Measurements from ENCODE around the gene PTPRG. TPM values are rescaled to one million over a fixed set of nuclear protein-coding genes. Genes with fewer than 3 reads are reported as not detected.

Gene PTPRG
- total RNA-seq, 6 experiments from 2014 or later = 29.4 to 34.7 (median 32.7) TPM

DNA sequence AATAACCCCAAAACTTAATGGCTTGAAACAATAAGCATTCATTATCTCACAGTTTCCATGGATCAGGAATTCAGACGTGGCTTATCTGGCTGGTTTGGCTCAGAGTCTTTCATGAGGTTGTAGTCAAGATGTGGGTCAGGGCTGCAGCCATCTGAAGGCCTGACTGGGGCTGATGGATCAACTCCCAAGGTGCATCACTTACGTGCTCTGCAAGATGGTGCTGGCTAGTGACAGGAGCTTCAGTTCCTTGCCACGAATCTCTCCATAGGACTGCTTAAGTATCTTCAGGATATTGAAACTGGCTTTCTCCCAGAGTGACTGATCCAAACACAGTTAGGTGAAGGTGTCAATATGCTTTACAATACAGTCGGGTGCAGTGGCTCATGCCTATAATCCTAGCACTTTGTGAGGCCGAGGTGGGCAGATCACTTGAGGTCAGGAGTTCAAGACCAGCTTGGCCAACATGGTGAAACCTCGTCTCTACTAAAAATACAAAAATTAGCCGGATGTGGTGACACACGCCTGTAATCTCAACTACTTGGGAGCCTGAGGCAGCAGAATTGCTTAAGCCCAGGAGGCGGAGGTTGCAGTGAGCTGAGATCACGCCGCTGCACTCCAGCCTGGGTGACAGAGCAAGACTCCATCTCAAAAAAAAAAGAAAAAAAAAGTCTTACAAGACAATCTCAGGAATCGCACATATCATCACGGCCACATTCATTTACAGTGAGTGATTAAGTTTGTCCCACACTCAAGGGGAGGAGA is 28.5 kb upstream of the PTPRG start:
- Mint-ChIP-seq H3K4me1 (ENCODE audit: low read depth) (peaks cover 9% of the 10 kb centered on the region; the same call in 1 of the 2 replicates), H3K36me3 (ENCODE audit: low read depth) (no peaks in the 10 kb centered on the region), H3K27ac (no peak overlapping the region), H3K4me3 (no peak overlapping the region), H3K27me3 (ENCODE audit: insufficient read depth) (peaks cover 4% of the 10 kb centered on the region), H3K9me3 (no peaks in the 10 kb centered on the region)
- DNase-seq = no peak
- TF ChIP-seq, protein P1, sequence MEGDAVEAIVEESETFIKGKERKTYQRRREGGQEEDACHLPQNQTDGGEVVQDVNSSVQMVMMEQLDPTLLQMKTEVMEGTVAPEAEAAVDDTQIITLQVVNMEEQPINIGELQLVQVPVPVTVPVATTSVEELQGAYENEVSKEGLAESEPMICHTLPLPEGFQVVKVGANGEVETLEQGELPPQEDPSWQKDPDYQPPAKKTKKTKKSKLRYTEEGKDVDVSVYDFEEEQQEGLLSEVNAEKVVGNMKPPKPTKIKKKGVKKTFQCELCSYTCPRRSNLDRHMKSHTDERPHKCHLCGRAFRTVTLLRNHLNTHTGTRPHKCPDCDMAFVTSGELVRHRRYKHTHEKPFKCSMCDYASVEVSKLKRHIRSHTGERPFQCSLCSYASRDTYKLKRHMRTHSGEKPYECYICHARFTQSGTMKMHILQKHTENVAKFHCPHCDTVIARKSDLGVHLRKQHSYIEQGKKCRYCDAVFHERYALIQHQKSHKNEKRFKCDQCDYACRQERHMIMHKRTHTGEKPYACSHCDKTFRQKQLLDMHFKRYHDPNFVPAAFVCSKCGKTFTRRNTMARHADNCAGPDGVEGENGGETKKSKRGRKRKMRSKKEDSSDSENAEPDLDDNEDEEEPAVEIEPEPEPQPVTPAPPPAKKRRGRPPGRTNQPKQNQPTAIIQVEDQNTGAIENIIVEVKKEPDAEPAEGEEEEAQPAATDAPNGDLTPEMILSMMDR (IDR thresholded peaks at IDR 0.05) = no peak

GRCh38 chr3:61535826-61536225 is 25.5 kb upstream of the PTPRG start:
- Mint-ChIP-seq H3K4me1 (ENCODE audit: low read depth) (peaks cover 9% of the 10 kb centered on the region; the same call in 1 of the 2 replicates), H3K27ac (no peak overlapping the region), H3K27me3 (ENCODE audit: insufficient read depth) (peaks cover 8% of the 10 kb centered on the region), H3K36me3 (ENCODE audit: low read depth) (no peaks in the 10 kb centered on the region), H3K9me3 (no peaks in the 10 kb centered on the region), H3K4me3 (no peak overlapping the region)
- TF ChIP-seq, protein P1 (IDR thresholded peaks at IDR 0.05) = no peak
- DNase-seq = no peak

DNA sequence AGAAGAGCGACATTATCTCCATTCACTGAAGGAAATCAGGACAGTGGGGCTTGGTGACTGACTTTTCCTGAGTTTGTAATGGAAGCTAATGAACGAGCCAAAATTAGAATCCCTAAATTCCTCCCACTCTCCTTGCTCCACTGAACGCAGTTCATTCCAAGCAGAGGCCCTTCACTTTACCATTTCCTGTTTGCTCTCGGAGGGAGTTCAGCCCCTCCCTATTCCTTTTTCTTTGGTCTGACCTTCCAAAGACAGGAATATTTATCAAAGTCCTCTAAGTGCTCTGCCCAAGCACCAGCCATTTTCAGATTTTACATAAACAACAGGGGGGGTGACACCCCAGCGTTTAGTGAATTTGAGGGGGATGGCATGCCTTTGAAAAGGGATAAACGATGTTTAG is 24.0 kb upstream of the PTPRG start:
- H3K36me3 Mint-ChIP-seq (ENCODE audit: low read depth) = no peaks in the 10 kb centered on the region
- H3K27me3 Mint-ChIP-seq (ENCODE audit: insufficient read depth) = peaks cover 9% of the 10 kb centered on the region
- H3K27ac Mint-ChIP-seq = no peak overlapping the region
- TF ChIP-seq, protein P1 (IDR thresholded peaks at IDR 0.05) = no peak
- H3K4me1 Mint-ChIP-seq (ENCODE audit: low read depth) = peaks cover 9% of the 10 kb centered on the region; the same call in 1 of the 2 replicates
- H3K9me3 Mint-ChIP-seq = no peaks in the 10 kb centered on the region
- H3K4me3 Mint-ChIP-seq = peak overlapping the region; percentile 6; the same call in 1 of the 2 replicates
- no peak for DNase-seq

GRCh38 chr3:61538486-61538885 is 22.9 kb upstream of the PTPRG start:
- H3K27me3 Mint-ChIP-seq (ENCODE audit: insufficient read depth) = peaks cover 9% of the 10 kb centered on the region
- no peaks in the 10 kb centered on the region for H3K36me3 Mint-ChIP-seq (ENCODE audit: low read depth)
- DNase-seq = no peak
- H3K9me3 Mint-ChIP-seq = no peaks in the 10 kb centered on the region
- peaks cover 9% of the 10 kb centered on the region; the same call in 1 of the 2 replicates for H3K4me1 Mint-ChIP-seq (ENCODE audit: low read depth)
- H3K4me3 Mint-ChIP-seq = no peak overlapping the region
- no peak overlapping the region for H3K27ac Mint-ChIP-seq
- TF ChIP-seq, protein P1 (IDR thresholded peaks at IDR 0.05) = no peak

DNA sequence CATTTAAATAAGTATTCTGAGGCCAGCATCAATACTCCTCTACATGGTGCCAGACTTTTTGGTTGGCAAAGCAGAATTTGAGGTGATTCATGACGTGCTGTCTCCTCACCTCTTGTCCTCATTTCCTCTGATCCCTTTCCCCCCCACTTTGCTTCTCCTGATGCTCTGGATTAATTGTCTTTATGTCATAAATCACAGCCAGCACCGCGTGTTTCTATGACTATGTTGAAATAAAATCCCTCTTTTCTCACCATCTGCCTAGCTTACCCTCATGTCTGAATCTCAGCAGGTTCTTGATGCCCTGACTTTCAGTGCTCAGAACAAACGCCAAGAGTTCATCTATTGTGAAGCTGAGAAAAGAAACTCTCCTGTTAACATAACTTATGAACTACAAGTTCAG is 19.7 kb upstream of the PTPRG start:
- H3K27ac Mint-ChIP-seq = no peak overlapping the region
- peaks cover 9% of the 10 kb centered on the region; the same call in 1 of the 2 replicates for H3K4me1 Mint-ChIP-seq (ENCODE audit: low read depth)
- H3K9me3 Mint-ChIP-seq = no peaks in the 10 kb centered on the region
- no peak overlapping the region for H3K4me3 Mint-ChIP-seq
- DNase-seq = no peak
- peaks cover 14% of the 10 kb centered on the region for H3K27me3 Mint-ChIP-seq (ENCODE audit: insufficient read depth)
- no peaks in the 10 kb centered on the region for H3K36me3 Mint-ChIP-seq (ENCODE audit: low read depth)
- TF ChIP-seq, protein P1 (IDR thresholded peaks at IDR 0.05) = no peak
